Fibroblast of lung (primary cell): ENCODE measurements around the gene SPINDOC. TPM values are rescaled to one million over a fixed set of nuclear protein-coding genes. Genes with fewer than 3 reads are reported as not detected.

Experiments used
- DNase-seq, 2 donors: peaks; one replicate each; pipeline versions ENCODE4 v3.0.0 to v3.0.0-alpha.2; 2010; ENCODE audit warnings: low read depth in 2 of 2
- H2AFZ ChIP-seq: 2 replicates; pipeline ENCODE4 v1.5.1; 2012; ENCODE audit warnings: low read length, control low read depth, inconsistent platforms
- H3K27ac ChIP-seq: 2 replicates; pipeline ENCODE4 v1.5.1; 2011; ENCODE audit warnings: low read length, control low read depth; ENCODE audit not compliant: insufficient read depth
- H3K27me3 ChIP-seq: 2 replicates; pipeline ENCODE4 v1.5.1; 2011; ENCODE audit warnings: mild to moderate bottlenecking, low read length; ENCODE audit not compliant: control insufficient read depth, insufficient read depth
- H3K36me3 ChIP-seq: 2 replicates; pipeline ENCODE4 v1.5.1; 2011; ENCODE audit warnings: low read length; ENCODE audit not compliant: control insufficient read depth, insufficient read depth
- H3K4me1 ChIP-seq: 2 replicates; pipeline ENCODE4 v1.5.1; 2011; ENCODE audit warnings: low read length; ENCODE audit not compliant: control insufficient read depth, insufficient read depth; ENCODE audit errors: extremely low read depth
- H3K4me2 ChIP-seq: 2 replicates; pipeline ENCODE4 v1.5.1; 2011; ENCODE audit warnings: low read length, control low read depth; ENCODE audit not compliant: insufficient read depth; ENCODE audit errors: extremely low read depth
- H3K4me3 ChIP-seq, 4 experiments: fragments of 200-600 bp in 1 of 4; sonication (generic) in 1 of 4; replicated peaks in 1 of 4; 2 replicates each; pipeline ENCODE4 v1.5.1; 2011 to 2016; ENCODE audit warnings: low read length in 4 of 4, low read depth in 3 of 4, mild to moderate bottlenecking in 3 of 4, control low read depth in 2 of 4, inconsistent platforms in 1 of 4, mixed read lengths in 1 of 4; ENCODE audit not compliant: insufficient read depth in 1 of 4; ENCODE audit errors: control extremely low read depth in 1 of 4
- H3K79me2 ChIP-seq: 2 replicates; pipeline ENCODE4 v1.5.1; 2012; ENCODE audit warnings: mild to moderate bottlenecking, low read length, inconsistent platforms; ENCODE audit not compliant: control insufficient read depth, insufficient read depth
- H3K9ac ChIP-seq: 2 replicates; pipeline ENCODE4 v1.5.1; 2011; ENCODE audit warnings: mild to moderate bottlenecking, low read length, control low read depth; ENCODE audit not compliant: insufficient read depth
- H3K9me3 ChIP-seq: 2 replicates; pipeline ENCODE4 v1.5.1; 2012; ENCODE audit warnings: low read depth, low read length; ENCODE audit not compliant: control insufficient read depth, insufficient read depth
- H4K20me1 ChIP-seq: 2 replicates; pipeline ENCODE4 v1.5.1; 2011; ENCODE audit warnings: low read length; ENCODE audit not compliant: control insufficient read depth, insufficient read depth; ENCODE audit errors: extremely low read depth
- CTCF ChIP-seq, 2 donors: IDR thresholded peaks in 1 of 2; conservative IDR thresholded peaks in 1 of 2; 1 replicate in 1 of 2; 2 replicates in 1 of 2; pipeline ENCODE4 v1.5.1; 2011 to 2012; ENCODE audit warnings: low read length in 2 of 2, control low read depth in 1 of 2, inconsistent platforms in 1 of 2, low read depth in 1 of 2, mild to moderate bottlenecking in 1 of 2
- EZH2 ChIP-seq: IDR thresholded peaks from 2 replicates; pipeline ENCODE4 v1.5.1; 2012; ENCODE audit warnings: low read length, control low read depth, mild to moderate bottlenecking; ENCODE audit errors: missing control alignments
- polyA plus RNA-seq, 2 donors: library from polyadenylated mRNA; depleted of rRNA in 1 of 2; stranded (reverse) in 1 of 2; unstranded in 1 of 2; fragments of >200 nt; gene quantifications; 2 replicates each; pipeline ENCODE4 v1.2.1, GENCODE V29; 2011 to 2012; ENCODE audit warnings: missing spikeins in 1 of 2
- total RNA-seq: library from RNA; depleted of rRNA; stranded (reverse); fragments of >200 nt; gene quantifications from 2 replicates; pipeline ENCODE4 v1.2.1, GENCODE V29; 2014

The SPINDOC gene
- total and polyA plus RNA-seq, 2 donors (not counting 1 experiment from before 2014, with no cell fraction given): 10.7 to 10.9 TPM

DNA sequence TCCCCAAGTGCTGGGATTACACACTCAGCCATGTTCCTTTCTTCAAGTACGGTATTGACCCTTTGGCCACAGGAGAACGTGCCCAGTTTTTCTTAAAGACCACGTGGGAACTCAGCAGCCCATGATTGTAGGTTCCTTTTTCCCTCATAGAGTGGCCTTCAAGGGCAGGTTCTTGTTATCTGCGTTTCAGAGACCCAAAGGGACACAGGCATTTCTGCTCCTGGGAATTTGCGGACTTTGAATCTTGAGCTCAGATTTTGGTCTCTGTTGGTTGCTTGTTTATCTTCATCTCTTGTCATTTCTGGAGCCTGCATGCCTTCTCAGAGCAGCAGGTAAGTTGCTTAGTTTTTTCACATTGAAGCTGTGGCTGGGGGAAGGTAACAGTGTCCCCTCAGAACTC, 37.7 kb downstream of the SPINDOC start:
- Histone ChIP-seq H3K36me3 (peaks cover 1% of the 10 kb centered on the region), H2AFZ (no peak overlapping the region), H3K27ac (no peak overlapping the region), H3K27me3 (no peaks in the 10 kb centered on the region), H3K4me1 (no peaks in the 10 kb centered on the region), H3K4me2 (no peak overlapping the region), H3K9me3 (no peaks in the 10 kb centered on the region), H3K79me2 (peaks cover 57% of the 10 kb centered on the region), H4K20me1 (no peaks in the 10 kb centered on the region), H3K9ac (no peak overlapping the region), H3K4me3 (no peak overlapping the region)
- no peak for TF ChIP-seq EZH2
- no peak for TF ChIP-seq CTCF (conservative IDR thresholded peaks at IDR 0.05 in 1 of 2, IDR thresholded peaks at IDR 0.05 in 1 of 2; ENCODE audit: low read depth in 1 of 2, low read length in 2 of 2)
- no peak for DNase-seq

DNA sequence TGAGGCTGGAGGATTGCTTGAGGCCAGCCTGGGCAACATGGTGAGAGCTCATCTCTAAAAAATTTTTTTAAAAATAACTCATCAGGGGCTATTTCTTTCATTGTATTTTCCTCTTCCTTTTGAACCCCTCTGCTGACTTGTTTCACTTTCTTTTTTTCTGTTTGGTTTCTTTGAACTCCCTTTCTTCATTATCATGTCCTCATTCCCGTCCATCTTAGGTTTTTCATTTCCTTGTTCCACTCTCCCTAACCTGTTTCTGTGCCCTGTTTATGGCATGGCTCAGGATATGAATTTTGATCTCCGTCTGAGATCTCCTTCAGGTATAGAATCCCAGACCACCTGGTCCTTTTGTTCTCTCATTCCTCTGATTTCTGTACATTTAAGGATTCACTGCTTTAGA, 38.1 kb downstream of the SPINDOC start:
- H3K36me3 ChIP-seq: peaks cover 1% of the 10 kb centered on the region
- no peak overlapping the region for H3K9ac ChIP-seq
- H3K79me2 ChIP-seq: peaks cover 53% of the 10 kb centered on the region
- no peak overlapping the region for H3K4me3 ChIP-seq
- H2AFZ ChIP-seq: no peak overlapping the region
- no peaks in the 10 kb centered on the region for H3K4me1 ChIP-seq
- H3K9me3 ChIP-seq: no peaks in the 10 kb centered on the region
- H3K27ac ChIP-seq: no peak overlapping the region
- no peak overlapping the region for H3K4me2 ChIP-seq
- TF ChIP-seq CTCF (conservative IDR thresholded peaks at IDR 0.05 in 1 of 2, IDR thresholded peaks at IDR 0.05 in 1 of 2; ENCODE audit: low read depth in 1 of 2, low read length in 2 of 2) (no peak), EZH2 (no peak)
- DNase-seq: no peak
- H4K20me1 ChIP-seq: no peaks in the 10 kb centered on the region
- H3K27me3 ChIP-seq: no peaks in the 10 kb centered on the region

GRCh38 chr11:63853476-63853875, 40.2 kb downstream of the SPINDOC start:
- H3K4me2 ChIP-seq: no peak overlapping the region
- no peak overlapping the region for H3K9ac ChIP-seq
- H3K27ac ChIP-seq: no peak overlapping the region
- peaks cover 44% of the 10 kb centered on the region for H3K79me2 ChIP-seq
- DNase-seq: no peak
- no peak overlapping the region for H2AFZ ChIP-seq
- H4K20me1 ChIP-seq: no peaks in the 10 kb centered on the region
- H3K9me3 ChIP-seq: no peaks in the 10 kb centered on the region
- H3K36me3 ChIP-seq: peaks cover 1% of the 10 kb centered on the region
- no peak overlapping the region for H3K4me3 ChIP-seq
- no peaks in the 10 kb centered on the region for H3K4me1 ChIP-seq
- TF ChIP-seq EZH2 (no peak), CTCF (conservative IDR thresholded peaks at IDR 0.05 in 1 of 2, IDR thresholded peaks at IDR 0.05 in 1 of 2; ENCODE audit: low read depth in 1 of 2, low read length in 2 of 2) (no peak)
- H3K27me3 ChIP-seq: no peaks in the 10 kb centered on the region
